HG02642 (cell line): ENCODE results near the gene ANTXR1.

ENCODE experiments used
- ATAC-seq: cut with Tn5 transposase; IDR thresholded peaks from one replicate; pipeline ENCODE4 v1.9.1; 2021; ENCODE audit warnings: mild to moderate bottlenecking; ENCODE audit not compliant: unreplicated experiment, poor library complexity

ANTXR1 gene

DNA sequence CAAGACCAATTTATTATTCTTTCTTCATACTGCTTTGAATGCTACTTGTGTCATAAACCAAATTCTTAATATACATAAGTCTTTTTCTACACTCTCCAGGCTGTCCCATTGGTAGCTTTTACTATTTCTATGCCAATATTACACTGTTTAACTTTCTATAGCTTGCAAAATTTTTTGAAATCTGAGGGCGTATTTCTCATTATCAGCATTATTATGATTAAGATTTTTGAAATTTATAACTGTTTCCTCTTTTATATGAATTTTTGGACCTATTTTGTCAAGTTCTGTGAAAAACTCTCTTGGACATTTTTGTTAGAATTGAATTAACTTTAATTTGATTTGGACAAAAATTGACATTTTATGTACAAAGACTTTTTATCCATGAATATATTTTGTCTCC is 275.4 kb downstream of the ANTXR1 start:
- ATAC-seq: no peak

- ATAC-seq: no peak
Observed at GRCh38 chr2:69291004-69291650, 278.1 kb downstream of the ANTXR1 start.

- ATAC-seq: no peak
Observed at GRCh38 chr2:69291721-69292120, 278.7 kb downstream of the ANTXR1 start.

DNA sequence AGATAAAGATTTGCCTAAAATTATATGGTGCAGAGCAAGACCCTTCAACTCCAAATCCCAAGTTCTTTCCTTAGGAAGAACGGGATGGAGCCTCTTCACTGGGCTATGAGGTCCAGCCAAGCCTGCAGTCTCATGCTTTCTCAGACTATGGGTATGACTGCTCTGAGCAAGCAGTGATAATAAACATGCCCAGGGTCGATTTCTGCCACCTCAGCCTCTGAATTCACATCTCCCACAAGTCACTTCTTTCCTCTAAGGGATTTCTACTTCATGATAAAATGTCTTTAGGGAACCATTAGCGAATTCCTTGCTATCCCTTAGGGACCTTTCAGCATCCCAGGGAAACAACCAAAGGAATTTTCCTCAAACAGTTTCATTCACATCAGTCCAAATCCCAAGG is 279.3 kb downstream of the ANTXR1 start:
- no peak for ATAC-seq

GRCh38 chr2:69296421-69296820 is 283.4 kb downstream of the ANTXR1 start:
- ATAC-seq: no peak

DNA sequence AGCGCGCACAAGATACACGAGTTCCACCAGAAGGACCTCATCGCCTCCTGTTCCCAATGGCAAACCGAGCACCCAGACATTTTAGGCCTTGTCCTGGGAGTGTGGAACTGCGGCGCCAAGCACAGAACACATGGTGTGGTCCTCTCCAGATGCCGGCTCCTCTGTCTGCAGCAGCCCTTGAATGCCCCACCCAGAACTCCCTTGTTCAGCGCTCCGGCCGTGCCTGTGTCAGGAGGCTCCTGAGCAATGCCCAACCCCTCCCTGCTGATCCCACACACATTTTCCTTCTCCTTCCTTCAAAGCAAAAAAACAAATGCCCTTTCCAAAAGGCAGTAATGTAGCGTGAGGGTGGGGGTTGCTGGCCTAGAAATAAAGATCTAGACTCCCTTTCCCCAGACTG is 284.2 kb downstream of the ANTXR1 start:
- ATAC-seq: no peak

DNA sequence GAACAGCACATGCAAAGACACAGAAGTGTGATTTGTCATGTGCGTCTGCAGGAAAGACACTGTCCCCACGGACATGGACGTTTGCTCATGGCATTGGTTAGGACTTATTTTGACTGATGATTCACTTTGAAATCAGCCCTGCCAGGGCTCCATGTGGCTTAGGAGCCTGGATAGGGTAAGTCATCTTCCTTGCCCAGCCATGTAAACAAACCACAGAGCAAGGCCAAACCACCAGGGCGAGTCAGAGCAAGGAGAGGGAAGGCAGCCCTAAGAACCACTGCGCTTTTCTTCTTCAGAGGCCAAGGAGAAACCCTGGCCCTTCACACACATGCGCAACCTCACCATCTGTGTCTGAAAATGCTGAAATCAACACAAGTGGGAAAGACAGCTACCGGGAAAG is 285.3 kb downstream of the ANTXR1 start:
- ATAC-seq: no peak

- ATAC-seq: no peak
Observed at GRCh38 chr2:69298862-69299261, 285.9 kb downstream of the ANTXR1 start.
